ENCODE measurements around the gene VIPR2. TPM values are rescaled to one million over a fixed set of nuclear protein-coding genes. Genes with fewer than 3 reads are reported as not detected.

The VIPR2 gene
- total and polyA plus RNA-seq, 2 of the 13 experiments (the other 11 are each of a cell fraction or from before 2014, with no cell fraction given): not detected

- TF ChIP-seq YY1 (IDR thresholded peaks at IDR 0.05; ENCODE audit: insufficient read depth, insufficient replicate concordance, low read depth, low read length) (peak; percentile 49), ZBTB44 (CRISPR knock-in tag; IDR thresholded peaks at IDR 0.05) (no peak), HMGXB3 (CRISPR knock-in tag; IDR thresholded peaks at IDR 0.05; ENCODE audit: borderline replicate concordance) (no peak), HOXA9 (CRISPR knock-in tag; IDR thresholded peaks at IDR 0.05; ENCODE audit: borderline replicate concordance) (no peak), ZHX1 (CRISPR knock-in tag; IDR thresholded peaks at IDR 0.05; ENCODE audit: low read depth) (no peak), TFAP4 (IDR thresholded peaks at IDR 0.05; ENCODE audit: borderline replicate concordance, low read depth) (no peak), ZNF24 (IDR thresholded peaks at IDR 0.05) (no peak), GABPB1 (CRISPR knock-in tag; IDR thresholded peaks at IDR 0.05) (peak; percentile 69), STAG1 (CRISPR knock-in tag; IDR thresholded peaks at IDR 0.05) (peak; percentile 38), TMF1 (CRISPR knock-in tag; IDR thresholded peaks at IDR 0.05; ENCODE audit: low read depth) (no peak), NFIC (IDR thresholded peaks at IDR 0.05; ENCODE audit: low read length) (no peak), TFDP1 (CRISPR knock-in tag; IDR thresholded peaks at IDR 0.05; ENCODE audit: borderline replicate concordance) (0 out of 2 replicates have a peak, but pooled peaks have one; percentile 8), KAT2B (IDR thresholded peaks at IDR 0.05; ENCODE audit: borderline replicate concordance, low read depth, low read length) (no peak), SNAPC5 (CRISPR knock-in tag; IDR thresholded peaks at IDR 0.05; ENCODE audit: borderline replicate concordance) (no peak)
Measured at GRCh38 chr7:159030490-159031134, 114.1 kb downstream of the VIPR2 start (continued).
